Measurements from ENCODE around the gene DCAF17.
"Not testable (repeated sequence)": the region's sequence is repeated elsewhere in the genome, so short reads cannot be mapped to it uniquely, and the experiment has no call there.

DCAF17 gene

GRCh38 chr2:171515672-171516298, 81.8 kb downstream of the DCAF17 start:
- DNase-seq: no peak

GRCh38 chr2:171516793-171517192, 82.8 kb downstream of the DCAF17 start:
- DNase-seq: no peak

- DNase-seq: no peak
These were observed 86.4 kb downstream of the DCAF17 start for GRCh38 chr2:171520471-171520870.

- peak; percentile 79 for DNase-seq
These were observed 87.5 kb downstream of the DCAF17 start for GRCh38 chr2:171521361-171522051.

GRCh38 chr2:171522052-171522787, 88.2 kb downstream of the DCAF17 start, which contains the start of gene CYBRD1:
CYBRD1 (plus strand) TSS chr2:171522474; CDS start chr2:171522546, 72 bp downstream.
- peak; percentile 83 for DNase-seq

GRCh38 chr2:171522788-171523087, 88.7 kb downstream of the DCAF17 start:
- DNase-seq: peak; percentile 70

GRCh38 chr2:171523088-171524017, 89.3 kb downstream of the DCAF17 start:
- peak; percentile 90 for DNase-seq

- no peak for DNase-seq
These were observed 90.0 kb downstream of the DCAF17 start for GRCh38 chr2:171524018-171524401.

GRCh38 chr2:171529914-171530313, 95.9 kb downstream of the DCAF17 start:
- DNase-seq: peak; percentile 61

GRCh38 chr2:171530378-171530777, 96.4 kb downstream of the DCAF17 start:
- DNase-seq: no peak

GRCh38 chr2:171530859-171531258, 96.8 kb downstream of the DCAF17 start:
- DNase-seq: not testable (repeated sequence)

GRCh38 chr2:171531291-171531690, 97.3 kb downstream of the DCAF17 start:
- no peak for DNase-seq

- DNase-seq: no peak
These were observed 97.9 kb downstream of the DCAF17 start for GRCh38 chr2:171531836-171532450.

GRCh38 chr2:171533331-171533730, 99.3 kb downstream of the DCAF17 start:
- no peak for DNase-seq
